Upper lobe of left lung (tissue), 4 donors: ENCODE results near the gene PRDM2.

ENCODE experiments used
- CTCF ChIP-seq, 6 experiments: fragments of 450-650 bp in 4 of 6; fragments of 200-600 bp in 2 of 6; sonication (generic) in 2 of 6; IDR thresholded peaks; one replicate each; pipeline ENCODE4 v1.5.1; 2016 to 2019; ENCODE audit warnings: antibody characterized with exemption in 6 of 6
- POLR2A ChIP-seq, 4 donors: fragments of 450-650 bp; IDR thresholded peaks; one replicate each; pipeline ENCODE4 v1.5.1; 2016 to 2017; ENCODE audit warnings: antibody characterized with exemption in 4 of 4, mild to moderate bottlenecking in 2 of 4

GRCh38 chr1:13763222-13763621, 63.2 kb downstream of the PRDM2 start:
- TF ChIP-seq CTCF (IDR thresholded peaks at IDR 0.05) (no peak), POLR2A (IDR thresholded peaks at IDR 0.05) (no peak)
